Fibroblast of lung (primary cell): Measurements from ENCODE around the gene VWA1.

Source experiments
- CTCF ChIP-seq, 2 donors: IDR thresholded peaks in 1 of 2; conservative IDR thresholded peaks in 1 of 2; 1 replicate in 1 of 2; 2 replicates in 1 of 2; pipeline ENCODE4 v1.5.1; 2011 to 2012; ENCODE audit warnings: low read length in 2 of 2, control low read depth in 1 of 2, inconsistent platforms in 1 of 2, low read depth in 1 of 2, mild to moderate bottlenecking in 1 of 2
- EZH2 ChIP-seq: IDR thresholded peaks from 2 replicates; pipeline ENCODE4 v1.5.1; 2012; ENCODE audit warnings: low read length, control low read depth, mild to moderate bottlenecking; ENCODE audit errors: missing control alignments

GRCh38 chr1:1428174-1428573 is 7.3 kb upstream of the VWA1 start:
- TF ChIP-seq CTCF (conservative IDR thresholded peaks at IDR 0.05 in 1 of 2, IDR thresholded peaks at IDR 0.05 in 1 of 2; ENCODE audit: low read depth in 1 of 2, low read length in 2 of 2) (no peak), EZH2 (no peak)
